ENCODE results near the gene RDH13. TPM values are rescaled to one million over a fixed set of nuclear protein-coding genes. Genes with fewer than 3 reads are reported as not detected.
"Not testable (repeated sequence)": the region's sequence is repeated elsewhere in the genome, so short reads cannot be mapped to it uniquely, and the experiment has no call there.

Gene RDH13
- total RNA-seq, 1 donor from 2014 or later, result 63.0 TPM

DNA sequence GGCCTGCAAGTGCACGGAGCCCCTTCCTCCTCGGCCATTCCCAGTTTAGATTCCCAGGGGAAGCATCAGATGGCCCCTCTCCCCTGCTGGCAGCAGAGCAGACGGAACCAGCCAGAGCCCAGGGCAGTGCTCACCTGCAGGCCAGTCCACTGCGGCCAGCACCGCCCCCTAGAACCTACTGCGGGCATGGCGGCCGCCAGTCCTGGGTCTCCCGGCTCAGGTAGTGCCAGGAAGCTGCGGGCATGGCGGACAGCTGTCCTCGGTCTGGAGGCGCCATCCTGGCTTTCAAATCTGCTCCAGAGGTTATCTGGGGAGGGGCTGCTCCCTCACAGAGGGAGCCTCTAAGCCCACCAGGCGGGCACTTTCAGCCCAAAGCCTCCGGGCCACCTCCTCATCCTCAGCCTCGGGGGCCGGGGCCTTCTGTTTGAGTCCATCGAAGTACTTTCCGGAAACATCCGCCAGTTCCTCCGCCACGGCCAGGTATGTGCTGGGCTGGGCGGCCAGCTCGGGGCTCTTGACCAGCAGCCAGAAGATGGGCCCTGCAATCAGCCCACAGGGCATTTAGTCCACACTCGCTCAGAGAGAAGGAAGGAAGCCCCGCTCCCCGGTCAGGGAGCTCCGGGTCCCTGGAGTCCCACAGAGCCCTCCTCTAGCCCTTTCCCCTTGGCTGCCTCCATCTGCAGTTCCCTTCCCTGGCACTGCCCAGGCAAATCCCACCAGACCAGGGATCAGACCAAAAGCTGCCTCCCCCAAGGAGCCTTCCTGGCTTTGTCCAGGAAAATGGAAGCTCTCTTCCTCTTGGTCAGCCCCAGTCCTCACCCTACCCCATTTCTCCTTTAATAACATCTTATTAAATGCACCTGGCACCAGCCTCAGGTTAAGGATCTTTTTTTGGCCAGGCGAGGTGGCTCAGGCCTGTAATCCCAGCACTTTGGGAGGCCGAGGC is 17.9 kb downstream of the RDH13 start:
- no peak for DNase-seq (ENCODE audit: low spot score)

DNA sequence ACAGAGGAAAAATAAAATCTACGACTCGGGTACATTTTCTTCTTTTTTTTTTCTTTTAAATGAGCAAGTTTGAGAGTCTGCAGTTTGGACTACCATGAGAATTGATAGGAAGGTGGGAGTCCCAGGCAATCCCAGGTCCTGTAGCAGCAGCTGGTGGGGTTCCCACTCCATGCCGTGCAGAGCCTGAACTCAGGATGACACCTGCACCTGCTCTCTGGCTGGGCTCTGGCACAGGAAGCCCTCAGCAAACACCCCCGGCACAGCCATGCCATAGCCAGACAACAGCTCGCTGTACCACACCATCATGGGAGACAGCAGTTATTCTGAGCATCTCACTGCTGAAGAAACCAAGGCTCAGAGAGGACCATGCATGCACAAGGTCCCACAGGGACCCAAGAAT is 18.7 kb downstream of the RDH13 start:
- no peak for DNase-seq (ENCODE audit: low spot score)

DNA sequence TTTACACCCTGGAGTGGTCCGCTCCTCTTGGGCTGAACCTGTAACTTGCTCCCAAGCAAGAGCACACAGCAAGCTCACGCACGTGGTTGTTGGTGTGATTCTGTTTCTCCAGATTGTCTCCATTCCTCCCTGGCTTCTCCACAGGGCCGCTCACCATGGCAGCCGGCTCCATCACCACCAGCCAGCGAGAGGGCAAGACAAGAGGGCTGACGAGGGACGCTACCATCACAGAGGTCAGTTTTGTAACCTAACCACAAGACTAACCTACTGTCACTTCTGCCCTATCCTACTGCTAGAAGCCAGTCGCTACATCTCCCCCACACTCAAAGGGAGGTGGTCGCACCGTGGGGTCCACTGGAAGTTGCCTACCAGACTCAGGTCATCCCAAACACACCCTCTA is 20.3 kb downstream of the RDH13 start:
- DNase-seq (ENCODE audit: low spot score), result no peak

DNA sequence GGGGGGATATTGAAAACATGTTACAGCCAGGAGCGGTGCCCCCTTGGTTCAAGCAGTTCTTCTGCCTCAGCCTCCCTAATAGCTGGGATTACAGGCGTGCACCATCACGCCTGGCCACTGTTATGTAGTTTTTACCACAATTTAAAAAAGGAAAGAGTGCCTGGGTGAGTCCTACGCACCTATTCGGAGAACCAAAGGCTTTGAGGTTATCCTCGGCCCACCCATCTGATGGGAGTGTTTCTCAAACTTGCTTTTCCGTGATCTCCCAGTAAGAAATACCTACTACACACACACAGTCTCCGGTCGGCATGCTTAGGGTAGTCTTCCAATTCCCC is 20.6 kb downstream of the RDH13 start:
- no peak for DNase-seq (ENCODE audit: low spot score)

DNA sequence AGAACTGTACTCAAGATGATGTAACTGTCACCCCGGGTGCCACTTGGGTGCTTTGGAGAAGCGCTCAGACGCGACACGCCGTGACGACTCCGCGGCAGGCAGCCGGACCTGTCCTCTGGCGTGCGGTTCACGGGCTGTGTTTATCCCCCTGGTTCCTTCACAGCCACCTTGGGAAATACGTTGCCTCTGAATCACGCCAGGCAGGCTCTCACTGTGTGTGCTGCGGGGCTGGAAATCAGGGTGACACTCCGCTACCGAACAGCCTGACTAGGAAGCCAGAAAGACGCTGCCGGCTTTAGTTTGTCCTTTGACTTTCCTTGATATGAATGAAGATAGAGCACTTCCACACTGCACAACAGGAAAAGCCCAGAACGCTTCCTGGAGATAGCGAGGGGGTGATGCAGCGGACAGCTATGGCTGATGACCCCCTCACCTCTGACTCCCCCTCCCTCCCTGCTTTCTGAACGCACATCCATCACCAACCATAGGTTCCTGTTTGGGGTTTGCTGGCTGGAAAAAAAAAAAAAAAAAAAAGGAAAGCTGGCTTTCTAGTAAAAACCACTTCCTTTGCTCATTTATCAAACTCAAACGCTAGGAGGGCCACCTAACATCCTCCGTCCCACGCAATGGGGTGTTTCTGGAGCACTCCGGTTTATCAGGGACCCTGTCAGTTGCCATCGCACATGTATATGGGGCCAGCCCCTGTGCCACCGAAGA is 21.2 kb downstream of the RDH13 start:
- no peak for DNase-seq (ENCODE audit: low spot score)

DNA sequence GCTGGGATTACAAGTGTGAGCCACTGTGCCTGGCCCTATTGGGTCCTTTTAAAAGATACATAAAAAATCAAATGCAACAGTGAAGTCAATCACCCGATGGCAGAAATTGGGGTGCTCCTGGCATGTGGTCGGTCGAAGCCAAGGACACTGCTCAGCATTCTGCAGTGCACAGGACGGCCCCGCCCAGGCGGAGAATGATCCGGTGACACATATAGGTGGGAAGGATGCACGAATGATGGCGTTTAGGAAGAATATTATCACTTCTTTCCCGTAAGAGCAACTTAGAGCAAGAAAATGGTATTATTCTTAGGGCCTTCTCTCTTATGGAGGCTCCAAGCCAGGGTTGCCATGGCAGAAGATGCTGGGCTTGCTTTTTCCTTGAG is 21.7 kb downstream of the RDH13 start:
- no peak for DNase-seq (ENCODE audit: low spot score)

DNA sequence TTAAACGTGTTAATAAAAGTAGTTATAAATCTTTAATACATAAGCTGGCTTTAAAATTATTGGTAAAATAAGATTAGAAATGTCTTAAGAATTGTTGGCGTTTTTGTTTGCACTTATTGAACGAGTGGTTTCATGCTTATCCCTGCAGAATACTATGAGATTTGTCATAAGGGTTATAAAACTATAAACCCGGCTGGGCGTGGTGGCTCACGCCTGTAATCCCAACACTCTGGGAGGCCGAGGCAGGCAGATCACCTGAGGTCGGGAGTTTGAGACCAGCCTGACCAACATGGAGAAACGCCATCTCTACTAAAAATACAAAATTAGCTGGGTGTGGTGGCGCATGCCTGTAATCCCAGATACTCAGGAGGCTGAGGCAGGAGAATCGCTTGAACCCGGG is 22.3 kb downstream of the RDH13 start:
- DNase-seq (ENCODE audit: low spot score), result not testable (repeated sequence)

DNA sequence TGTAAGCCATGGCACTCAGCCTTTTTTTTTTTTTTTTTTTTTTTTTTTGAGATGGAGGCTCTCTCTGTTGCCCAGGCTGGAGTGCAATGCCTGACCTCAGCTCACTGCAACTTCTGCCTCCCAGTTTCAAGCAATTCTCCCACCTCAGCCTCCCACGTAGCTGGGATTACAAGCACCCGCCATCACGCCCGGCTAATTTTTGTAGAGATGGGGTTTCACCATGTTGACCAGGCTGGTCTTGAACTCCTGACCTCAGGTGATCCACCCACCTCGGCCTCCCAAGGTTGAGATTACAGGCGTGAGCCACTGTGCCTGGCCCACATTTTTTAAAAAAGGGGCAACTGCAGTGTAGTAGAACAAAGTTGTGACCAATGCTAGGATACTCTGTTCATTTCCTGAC is 25.3 kb downstream of the RDH13 start:
- not testable (repeated sequence) for DNase-seq (ENCODE audit: low spot score)

DNA sequence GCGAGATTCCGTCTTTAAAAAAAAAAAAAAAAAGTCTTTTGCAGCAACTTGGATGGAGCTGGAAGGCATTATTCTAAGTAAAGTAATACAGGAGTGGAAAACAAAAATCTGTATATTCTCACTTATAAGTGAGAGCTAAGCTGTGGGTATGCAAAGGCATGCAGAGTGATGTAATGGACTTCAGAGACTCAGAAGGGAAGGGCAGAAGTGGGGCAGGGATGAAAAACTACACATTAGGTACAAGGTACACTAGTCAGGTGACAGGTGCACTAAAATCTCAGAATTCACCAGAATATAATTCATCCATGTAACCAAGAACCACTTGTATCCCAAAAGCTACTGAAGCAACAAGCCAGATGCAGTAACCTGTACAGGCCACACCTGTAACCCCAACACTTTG is 26.9 kb downstream of the RDH13 start:
- DNase-seq (ENCODE audit: low spot score), result no peak

DNA sequence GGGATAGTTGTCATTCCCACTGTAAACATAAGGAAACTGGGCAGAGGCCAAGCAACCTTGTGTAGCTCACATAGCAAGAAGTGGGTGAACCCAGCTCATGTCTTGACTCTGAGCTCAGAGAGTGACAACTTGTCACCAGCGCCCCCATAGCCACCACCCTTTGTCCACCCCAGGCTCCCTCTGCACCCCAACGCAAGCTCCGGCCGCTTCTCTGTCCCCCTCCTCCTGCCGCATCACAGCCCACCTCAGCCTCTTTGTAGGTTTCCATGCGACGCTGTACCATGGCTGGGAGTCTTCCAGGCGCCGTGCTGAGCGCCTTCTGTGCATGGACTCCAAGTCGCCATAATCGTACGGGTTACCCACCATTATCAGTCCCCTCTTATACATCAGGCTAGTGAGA is 28.2 kb downstream of the RDH13 start:
- no peak for DNase-seq (ENCODE audit: low spot score)

DNA sequence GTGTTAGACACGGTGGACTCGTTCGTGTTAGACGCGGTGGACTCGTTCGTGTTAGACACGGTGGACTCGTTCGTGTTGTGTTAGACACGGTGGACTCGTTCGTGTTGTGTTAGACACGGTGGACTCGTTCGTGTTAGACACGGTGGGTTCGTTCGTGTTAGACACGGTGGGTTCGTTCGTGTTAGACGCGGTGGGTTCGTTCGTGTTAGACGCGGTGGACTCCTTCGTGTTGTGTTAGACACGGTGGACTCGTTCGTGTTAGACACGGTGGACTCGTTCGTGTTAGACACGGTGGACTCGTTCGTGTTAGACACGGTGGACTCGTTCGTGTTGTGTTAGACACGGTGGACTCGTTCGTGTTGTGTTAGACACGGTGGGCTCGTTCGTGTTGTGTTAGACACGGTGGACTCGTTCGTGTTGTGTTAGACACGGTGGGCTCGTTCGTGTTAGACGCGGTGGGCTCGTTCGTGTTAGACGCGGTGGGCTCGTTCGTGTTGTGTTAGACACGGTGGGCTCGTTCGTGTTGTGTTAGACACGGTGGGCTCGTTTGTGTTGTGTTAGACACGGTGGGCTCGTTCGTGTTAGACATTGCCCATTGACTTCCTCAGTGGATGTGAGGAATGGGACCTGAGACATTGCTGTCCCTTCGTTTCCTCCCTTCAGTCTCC is 29.8 kb downstream of the RDH13 start:
- DNase-seq (ENCODE audit: low spot score), result not testable (repeated sequence)

DNA sequence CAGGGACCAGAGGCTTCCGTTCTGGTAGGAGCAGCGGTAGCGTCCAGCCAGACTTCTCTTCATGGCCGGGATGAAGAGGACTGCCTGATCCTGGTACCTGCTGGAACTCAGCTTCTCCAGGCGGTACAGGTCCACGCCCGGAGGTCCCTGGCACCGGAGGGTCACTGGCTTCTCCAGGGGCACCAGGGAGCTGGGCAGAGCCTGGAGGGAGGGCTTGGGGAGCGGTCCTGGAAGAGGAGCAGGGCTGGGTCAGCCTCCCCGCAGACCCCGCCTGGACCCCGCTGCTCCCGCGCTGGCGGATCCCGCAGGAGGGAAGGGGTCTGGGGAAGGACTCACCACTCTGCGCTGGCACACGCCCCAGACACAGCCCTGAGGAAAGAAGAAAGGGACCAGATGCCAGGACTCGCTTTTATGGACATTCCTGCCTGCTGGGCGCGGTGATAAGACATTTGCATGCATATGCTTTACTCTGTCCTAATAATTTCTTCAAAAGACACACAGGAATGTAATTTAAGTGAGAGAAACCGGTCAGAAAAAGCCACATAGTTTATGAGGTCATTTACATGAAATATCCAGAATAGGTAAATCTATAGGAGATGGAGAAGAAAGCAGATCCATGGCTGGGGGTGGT is 30.7 kb downstream of the RDH13 start:
- no peak for DNase-seq (ENCODE audit: low spot score)

DNA sequence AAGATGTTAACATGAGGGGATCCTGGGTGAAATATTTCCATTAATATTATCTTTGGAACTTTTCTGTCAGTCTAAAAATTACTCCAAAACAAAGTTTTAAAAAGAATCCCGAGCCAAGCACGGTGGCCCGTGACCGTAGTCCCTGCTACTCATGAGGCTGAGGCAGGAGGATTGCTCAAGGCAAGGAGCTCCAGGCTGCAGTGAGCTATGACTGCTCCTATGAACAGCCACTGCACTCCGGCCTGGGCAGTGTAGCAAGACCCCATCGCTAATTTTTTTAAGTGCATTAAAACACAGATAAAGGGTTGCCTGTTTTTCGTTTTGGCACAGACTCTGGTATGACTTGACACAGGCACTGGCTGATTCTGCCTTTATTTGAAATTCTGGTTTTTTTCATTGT is 31.8 kb downstream of the RDH13 start:
- DNase-seq (ENCODE audit: low spot score), result no peak

DNA sequence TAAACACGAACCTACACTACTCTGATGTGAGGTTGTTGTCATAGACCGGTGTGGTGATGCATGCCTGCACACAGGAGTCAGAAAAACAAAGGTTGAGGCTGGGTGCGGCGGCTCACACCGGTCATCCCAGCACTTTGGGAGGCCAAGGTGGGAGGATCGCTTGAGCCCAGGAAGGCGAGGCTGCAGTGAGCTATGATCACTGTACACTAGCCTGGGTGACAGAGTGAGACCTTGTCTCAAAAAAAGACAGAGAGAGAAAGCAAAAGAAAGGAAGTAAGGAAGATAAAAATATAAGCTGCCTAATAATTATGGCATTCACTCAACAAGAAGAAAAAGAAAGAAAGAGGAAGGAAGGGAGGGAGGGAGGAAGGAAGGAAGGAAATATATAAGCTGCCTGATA is 34.2 kb downstream of the RDH13 start:
- no peak for DNase-seq (ENCODE audit: low spot score)

DNA sequence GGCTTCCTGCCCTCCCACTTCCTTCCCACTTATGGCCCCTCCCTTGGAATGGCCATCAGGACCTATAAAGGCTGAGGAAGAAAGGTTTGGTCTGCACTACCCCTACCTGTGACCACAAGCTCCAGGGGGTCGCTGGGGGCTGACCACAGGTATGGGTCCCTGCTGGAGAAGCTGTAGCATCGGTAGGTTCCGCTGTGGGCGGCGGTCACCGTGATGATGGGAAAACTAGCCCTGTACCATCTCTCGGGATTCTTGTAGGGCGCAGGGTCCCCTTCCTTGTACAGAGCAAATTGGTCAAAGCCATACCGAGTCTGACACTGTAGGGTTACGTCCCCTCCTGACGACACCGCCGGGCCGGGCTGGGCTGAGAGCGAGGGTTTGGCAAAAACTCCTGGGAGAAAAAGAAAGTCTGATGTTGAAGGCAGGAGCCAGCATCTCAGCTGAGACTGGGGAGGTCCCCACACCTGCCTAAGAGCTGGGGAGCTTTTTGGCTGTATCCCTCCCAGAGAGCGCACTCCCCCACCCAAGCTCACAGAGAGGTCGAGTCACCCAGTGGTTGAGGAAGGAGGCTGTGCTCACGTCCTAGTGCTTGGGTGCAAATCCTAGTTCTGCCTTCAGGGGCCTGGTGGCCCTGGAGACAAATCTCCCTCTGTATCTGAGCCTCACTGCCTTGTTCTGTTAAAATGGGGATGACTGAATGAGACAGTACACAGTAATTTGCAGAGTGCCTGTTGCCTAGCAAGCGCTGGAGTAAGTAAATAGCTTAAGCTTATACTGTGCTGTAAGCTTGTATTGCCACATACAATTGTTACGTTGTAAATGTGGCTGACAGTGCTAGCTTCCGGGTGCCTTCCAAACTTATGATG is 35.2 kb downstream of the RDH13 start:
- DNase-seq (ENCODE audit: low spot score), result no peak

DNA sequence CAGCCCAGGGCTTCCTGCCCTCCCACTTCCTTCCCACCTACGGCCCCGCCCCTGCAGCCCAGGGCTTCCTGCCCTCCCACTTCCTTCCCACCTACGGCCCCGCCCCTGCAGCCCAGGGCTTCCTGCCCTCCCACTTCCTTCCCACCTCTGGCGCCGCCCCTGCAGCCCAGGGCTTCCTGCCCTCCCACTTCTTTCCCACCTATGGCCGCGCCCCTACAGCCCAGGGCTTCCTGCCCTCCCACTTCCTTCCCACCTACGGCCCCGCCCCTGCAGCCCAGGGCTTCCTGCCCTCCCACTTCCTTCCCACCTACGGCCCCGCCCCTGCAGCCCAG is 35.8 kb downstream of the RDH13 start:
- DNase-seq (ENCODE audit: low spot score), result not testable (repeated sequence)

DNA sequence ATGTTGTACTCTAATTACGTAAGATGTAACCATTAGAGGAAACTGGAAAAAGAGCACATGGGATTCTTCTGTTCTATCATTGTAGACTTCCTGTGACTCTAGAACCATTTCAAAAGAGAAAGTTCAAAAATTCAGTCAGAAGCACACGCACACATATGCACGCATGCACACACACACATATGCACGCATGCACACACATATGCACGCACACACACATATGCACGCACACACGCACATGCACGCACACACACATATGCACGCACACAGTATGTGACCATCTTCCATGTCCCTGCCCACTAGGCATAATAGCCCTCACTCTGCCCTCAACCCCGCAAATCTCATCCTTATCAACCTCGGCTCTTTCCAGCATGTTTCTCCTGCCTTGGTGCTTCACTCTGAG is 38.8 kb downstream of the RDH13 start:
- DNase-seq (ENCODE audit: low spot score), result no peak

DNA sequence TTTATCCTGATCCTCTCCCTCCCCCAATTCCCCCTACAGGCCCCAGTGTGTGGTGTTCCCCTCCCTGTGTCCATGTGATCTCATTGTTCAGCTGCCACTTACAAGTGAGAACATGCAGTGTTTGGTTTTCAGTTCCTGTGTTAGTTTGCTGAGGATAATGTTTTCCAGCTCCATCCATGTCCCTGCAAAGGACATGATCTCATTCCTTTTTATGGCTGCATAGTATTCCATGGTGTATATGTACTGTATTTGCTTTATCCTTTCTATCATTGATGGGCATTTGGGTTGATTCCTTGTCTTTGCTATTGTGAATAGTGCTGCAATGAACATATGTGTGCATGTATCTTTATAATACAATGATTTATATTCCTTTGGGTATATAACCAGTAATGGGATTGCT is 42.6 kb downstream of the RDH13 start:
- not testable (repeated sequence) for DNase-seq (ENCODE audit: low spot score)

DNA sequence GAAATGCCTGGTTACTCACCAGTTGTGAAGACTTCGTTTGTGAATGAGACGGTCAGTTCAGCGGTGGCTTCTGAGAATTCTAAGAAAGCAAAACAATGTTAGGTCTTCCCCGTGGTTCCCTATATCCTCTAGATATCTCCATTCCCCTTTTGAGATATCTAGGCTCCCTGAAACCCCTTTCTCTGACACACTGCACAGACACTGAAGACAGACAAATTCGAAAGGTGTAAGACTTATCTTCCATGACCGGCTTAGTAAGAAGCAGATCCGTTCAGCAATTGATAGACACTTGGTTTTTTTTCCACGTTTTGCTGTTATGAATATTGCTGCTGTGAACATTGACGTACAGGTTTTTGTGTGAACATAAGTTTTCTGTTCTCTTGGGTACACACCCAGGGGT is 44.3 kb downstream of the RDH13 start:
- DNase-seq (ENCODE audit: low spot score), result no peak

DNA sequence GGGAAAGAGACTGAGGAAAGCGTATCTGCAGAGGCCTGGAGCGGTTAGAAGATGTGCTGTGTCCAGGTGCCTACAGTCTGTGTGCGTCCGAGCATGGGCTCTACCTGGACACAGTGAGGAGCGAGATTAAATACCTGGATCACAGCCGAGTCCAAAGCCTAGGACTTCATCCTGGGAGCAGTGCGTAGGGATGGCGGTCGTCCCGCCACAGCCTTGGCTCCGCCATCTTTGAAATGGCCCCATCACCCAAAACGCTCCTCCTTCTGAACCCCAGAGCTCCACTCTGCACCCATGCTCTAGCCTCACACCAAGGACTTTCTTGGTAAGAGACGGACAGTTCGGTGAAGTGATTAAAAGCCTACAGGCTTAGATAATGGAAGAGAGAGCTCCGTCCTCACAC is 44.7 kb downstream of the RDH13 start:
- DNase-seq (ENCODE audit: low spot score), result no peak

DNA sequence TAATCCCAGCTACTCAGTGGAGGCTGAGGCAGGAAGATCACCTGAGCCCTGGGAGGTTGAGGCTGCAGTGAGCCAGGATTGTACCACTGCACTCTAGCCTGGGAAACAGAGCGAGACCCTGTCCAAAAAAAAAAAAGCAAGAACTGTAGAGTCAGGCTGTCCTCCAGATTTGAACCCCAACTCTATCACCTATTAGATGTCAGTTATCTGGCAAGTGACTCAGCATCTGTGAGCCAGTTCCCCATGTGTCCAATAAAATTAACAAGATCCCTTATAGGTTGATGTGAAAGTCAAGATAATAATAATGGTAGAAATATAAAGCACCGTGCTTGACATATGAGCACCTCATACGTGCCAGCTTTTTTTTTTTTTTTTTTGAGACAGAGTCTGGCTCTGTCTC is 46.9 kb downstream of the RDH13 start:
- DNase-seq (ENCODE audit: low spot score), result no peak

All from mucosa of gallbladder (tissue), 1 donor.